OCI-LY1 (cell line): ENCODE results near the gene AGBL1.

Experiments used
- H2AFZ ChIP-seq: fragments of 200-600 bp; sonication (generic), shearing (Covaris generic); 2 replicates; pipeline ENCODE4 v1.6.0; 2014; ENCODE audit warnings: antibody characterized with exemption, mild to moderate bottlenecking, low read length
- H3F3A ChIP-seq: fragments of 200-600 bp; sonication (generic), shearing (Covaris generic); 2 replicates; pipeline ENCODE4 v1.6.0; 2014; ENCODE audit warnings: mild to moderate bottlenecking, antibody characterized with exemption, low read length, moderate library complexity; ENCODE audit not compliant: insufficient read depth
- H3K27ac ChIP-seq: fragments of 200-600 bp; sonication (generic); 2 replicates; pipeline ENCODE4 v1.5.1; 2014; ENCODE audit warnings: low read length, mixed run types, mild to moderate bottlenecking, low read depth; ENCODE audit not compliant: poor library complexity, severe bottlenecking
- H3K27me3 ChIP-seq: fragments of 200-600 bp; sonication (generic); 2 replicates; pipeline ENCODE4 v1.6.0; 2014; ENCODE audit warnings: antibody characterized with exemption, mild to moderate bottlenecking, low read length, moderate library complexity; ENCODE audit not compliant: insufficient read depth
- H3K36me3 ChIP-seq: fragments of 200-600 bp; sonication (generic); 2 replicates; pipeline ENCODE4 v1.6.1; 2014; ENCODE audit warnings: mild to moderate bottlenecking, antibody characterized with exemption, low read length, moderate library complexity, mixed read lengths; ENCODE audit not compliant: insufficient read depth
- H3K4me1 ChIP-seq: fragments of 200-600 bp; sonication (generic); 2 replicates; pipeline ENCODE4 v1.5.1; 2014; ENCODE audit warnings: mild to moderate bottlenecking, low read length, moderate library complexity; ENCODE audit not compliant: insufficient read depth, severe bottlenecking
- H3K4me2 ChIP-seq: fragments of 200-600 bp; sonication (generic), shearing (Covaris generic); 2 replicates; pipeline ENCODE4 v1.6.1; 2014; ENCODE audit warnings: low read length
- H3K4me3 ChIP-seq: fragments of 200-600 bp; sonication (generic); 2 replicates; pipeline ENCODE4 v1.5.1; 2014; ENCODE audit warnings: low read length, low read depth, mild to moderate bottlenecking, mixed read lengths; ENCODE audit not compliant: poor library complexity, severe bottlenecking
- H3K79me2 ChIP-seq: fragments of 200-600 bp; shearing (Covaris generic); 2 replicates; pipeline ENCODE4 v1.6.1; 2016; ENCODE audit warnings: mixed run types, low read length, mixed read lengths; ENCODE audit not compliant: insufficient read depth
- H3K9ac ChIP-seq: fragments of 200-600 bp; sonication (generic), shearing (Covaris generic); 2 replicates; pipeline ENCODE4 v1.6.1; 2014; ENCODE audit warnings: mild to moderate bottlenecking, low read length, mixed read lengths
- H3K9me2 ChIP-seq: fragments of 200-600 bp; sonication (generic), shearing (Covaris generic); 2 replicates; pipeline ENCODE4 v1.6.1; 2014; ENCODE audit warnings: low read depth, mild to moderate bottlenecking, low read length, mixed read lengths
- H3K9me3 ChIP-seq: fragments of 200-600 bp; shearing (Covaris generic); 2 replicates; pipeline ENCODE4 v1.6.1; 2014; ENCODE audit warnings: low read length, mixed read lengths
- H4K20me1 ChIP-seq: fragments of 200-600 bp; sonication (generic), shearing (Covaris generic); 2 replicates; pipeline ENCODE4 v1.6.0; 2016; ENCODE audit warnings: mild to moderate bottlenecking, low read length; ENCODE audit not compliant: insufficient read depth
- EZH2 ChIP-seq: fragments of 200-600 bp; sonication (generic), shearing (Covaris generic); IDR thresholded peaks from 2 replicates; pipeline ENCODE4 v1.8.0; 2017; ENCODE audit warnings: borderline replicate concordance, mixed run types, mild to moderate bottlenecking, antibody characterized with exemption, low read length, moderate library complexity, mixed read lengths
- TF ChIP-seq, protein P1 (sequence below): fragments of 200-600 bp; sonication (generic), shearing (Covaris generic); IDR thresholded peaks from 2 replicates; pipeline ENCODE4 v1.5.1; 2017; ENCODE audit warnings: mild to moderate bottlenecking, antibody characterized with exemption, low read length, moderate library complexity, mixed read lengths

Gene AGBL1

DNA sequence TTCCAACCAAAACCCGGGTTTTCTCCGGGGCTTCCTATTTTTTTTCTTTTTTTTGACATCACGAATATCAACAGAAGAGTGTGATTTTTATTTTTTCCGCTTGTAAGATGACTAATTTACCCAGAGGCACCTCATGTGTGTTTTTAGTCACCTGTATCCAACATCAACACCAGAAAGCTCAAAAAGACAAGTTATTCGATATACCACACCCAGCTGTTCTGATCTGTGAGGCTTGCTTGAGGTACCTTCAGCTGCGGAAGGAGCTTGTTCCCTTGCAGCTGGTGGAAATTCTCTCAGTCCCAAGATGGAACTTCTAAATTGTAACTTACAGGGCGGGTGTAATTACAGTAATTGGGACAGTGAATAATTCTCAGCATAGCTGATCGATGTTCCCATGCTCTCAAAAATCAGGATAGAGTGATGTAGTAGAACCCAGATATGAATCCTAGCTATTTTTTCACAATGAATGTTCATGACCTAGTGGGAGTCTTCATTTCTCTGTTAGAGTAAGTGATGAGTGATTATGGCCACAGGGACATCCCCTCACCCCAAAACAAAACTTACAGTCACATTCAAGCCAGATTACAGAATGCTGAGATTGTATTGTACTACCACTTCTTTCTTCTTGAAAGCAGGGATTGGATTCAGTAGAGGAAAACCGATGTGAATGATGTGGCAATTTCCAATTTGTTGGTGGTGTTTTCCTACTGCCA, 232.1 kb downstream of the AGBL1 start:
- Histone ChIP-seq H3K4me1 (no peaks in the 10 kb centered on the region), H3K9ac (no peak overlapping the region), H4K20me1 (no peaks in the 10 kb centered on the region), H3K4me3 (no peak overlapping the region), H3F3A (no peaks in the 10 kb centered on the region), H3K9me2 (no peaks in the 10 kb centered on the region), H3K27ac (no peak overlapping the region), H3K9me3 (no peaks in the 10 kb centered on the region), H3K36me3 (no peaks in the 10 kb centered on the region), H3K4me2 (no peak overlapping the region), H2AFZ (no peak overlapping the region), H3K79me2 (no peaks in the 10 kb centered on the region), H3K27me3 (no peaks in the 10 kb centered on the region)
- no peak for TF ChIP-seq EZH2
- TF ChIP-seq, protein P1, sequence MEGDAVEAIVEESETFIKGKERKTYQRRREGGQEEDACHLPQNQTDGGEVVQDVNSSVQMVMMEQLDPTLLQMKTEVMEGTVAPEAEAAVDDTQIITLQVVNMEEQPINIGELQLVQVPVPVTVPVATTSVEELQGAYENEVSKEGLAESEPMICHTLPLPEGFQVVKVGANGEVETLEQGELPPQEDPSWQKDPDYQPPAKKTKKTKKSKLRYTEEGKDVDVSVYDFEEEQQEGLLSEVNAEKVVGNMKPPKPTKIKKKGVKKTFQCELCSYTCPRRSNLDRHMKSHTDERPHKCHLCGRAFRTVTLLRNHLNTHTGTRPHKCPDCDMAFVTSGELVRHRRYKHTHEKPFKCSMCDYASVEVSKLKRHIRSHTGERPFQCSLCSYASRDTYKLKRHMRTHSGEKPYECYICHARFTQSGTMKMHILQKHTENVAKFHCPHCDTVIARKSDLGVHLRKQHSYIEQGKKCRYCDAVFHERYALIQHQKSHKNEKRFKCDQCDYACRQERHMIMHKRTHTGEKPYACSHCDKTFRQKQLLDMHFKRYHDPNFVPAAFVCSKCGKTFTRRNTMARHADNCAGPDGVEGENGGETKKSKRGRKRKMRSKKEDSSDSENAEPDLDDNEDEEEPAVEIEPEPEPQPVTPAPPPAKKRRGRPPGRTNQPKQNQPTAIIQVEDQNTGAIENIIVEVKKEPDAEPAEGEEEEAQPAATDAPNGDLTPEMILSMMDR = no peak

DNA sequence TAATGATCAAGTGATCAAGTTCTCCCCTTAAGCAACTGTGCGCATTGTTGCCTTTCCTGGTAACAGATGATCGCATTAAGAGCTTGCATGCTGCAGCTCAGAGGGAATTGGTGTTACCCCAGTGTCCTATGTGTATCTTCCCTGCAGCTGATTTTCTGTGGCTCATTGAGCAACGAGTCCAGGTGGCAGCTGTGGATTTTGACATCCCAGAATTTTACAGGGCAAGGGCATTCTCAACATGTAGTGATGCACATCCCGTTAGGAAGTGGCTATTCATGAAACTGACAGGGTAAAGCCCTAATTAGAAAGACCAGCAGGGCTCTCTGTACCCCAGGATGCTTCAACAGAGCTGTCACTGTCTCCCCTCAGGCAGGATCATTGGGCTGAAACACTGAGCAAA, 232.8 kb downstream of the AGBL1 start:
- H3K9me3 ChIP-seq = no peaks in the 10 kb centered on the region
- no peak overlapping the region for H3K4me2 ChIP-seq
- no peak overlapping the region for H2AFZ ChIP-seq
- H3F3A ChIP-seq = no peaks in the 10 kb centered on the region
- no peaks in the 10 kb centered on the region for H3K79me2 ChIP-seq
- no peak overlapping the region for H3K4me3 ChIP-seq
- no peak overlapping the region for H3K27ac ChIP-seq
- no peaks in the 10 kb centered on the region for H3K27me3 ChIP-seq
- H3K9ac ChIP-seq = no peak overlapping the region
- H3K9me2 ChIP-seq = no peaks in the 10 kb centered on the region
- TF ChIP-seq, protein P1 = no peak
- TF ChIP-seq EZH2 = no peak
- no peaks in the 10 kb centered on the region for H4K20me1 ChIP-seq
- no peaks in the 10 kb centered on the region for H3K4me1 ChIP-seq
- H3K36me3 ChIP-seq = no peaks in the 10 kb centered on the region

DNA sequence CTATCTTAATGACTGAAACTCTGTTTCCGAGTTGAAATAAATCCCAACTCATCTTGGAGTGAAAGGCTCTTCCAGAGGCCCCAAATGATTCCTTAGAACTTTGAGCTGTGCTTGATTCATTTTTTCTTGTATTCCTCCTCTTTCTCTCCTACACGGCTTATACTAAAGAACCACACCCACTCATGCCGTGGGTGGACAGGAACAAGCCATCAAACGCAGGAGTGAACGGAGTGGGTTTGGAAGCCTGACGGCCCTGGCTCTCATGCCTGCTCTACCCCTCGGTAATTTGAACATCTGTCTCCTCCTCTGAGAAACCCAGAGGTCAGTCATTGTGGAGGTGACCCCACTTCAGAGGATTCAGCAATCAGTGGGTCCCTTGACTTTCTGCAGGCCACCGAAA, 236.5 kb downstream of the AGBL1 start:
- no peak overlapping the region for H3K9ac ChIP-seq
- H3F3A ChIP-seq = no peaks in the 10 kb centered on the region
- no peaks in the 10 kb centered on the region for H3K9me2 ChIP-seq
- no peaks in the 10 kb centered on the region for H3K27me3 ChIP-seq
- H3K9me3 ChIP-seq = no peaks in the 10 kb centered on the region
- H3K4me1 ChIP-seq = no peaks in the 10 kb centered on the region
- no peak overlapping the region for H3K4me2 ChIP-seq
- TF ChIP-seq EZH2 = no peak
- TF ChIP-seq, protein P1 = no peak
- no peaks in the 10 kb centered on the region for H4K20me1 ChIP-seq
- H3K79me2 ChIP-seq = no peaks in the 10 kb centered on the region
- no peak overlapping the region for H2AFZ ChIP-seq
- H3K27ac ChIP-seq = no peak overlapping the region
- no peak overlapping the region for H3K4me3 ChIP-seq
- no peaks in the 10 kb centered on the region for H3K36me3 ChIP-seq
